TTC549 (cell line): ENCODE data around the gene MAPK8IP3.
A peak's percentile ranks its signal among the peaks of the same experiment; 100 is the strongest.

ENCODE experiments used
- FAIRE-seq: peaks from 2 replicates; lab custom pipeline; 2012; peaks lifted over from hg19 to GRCh38; lab: Jason Lieb, UNC

Gene MAPK8IP3

DNA sequence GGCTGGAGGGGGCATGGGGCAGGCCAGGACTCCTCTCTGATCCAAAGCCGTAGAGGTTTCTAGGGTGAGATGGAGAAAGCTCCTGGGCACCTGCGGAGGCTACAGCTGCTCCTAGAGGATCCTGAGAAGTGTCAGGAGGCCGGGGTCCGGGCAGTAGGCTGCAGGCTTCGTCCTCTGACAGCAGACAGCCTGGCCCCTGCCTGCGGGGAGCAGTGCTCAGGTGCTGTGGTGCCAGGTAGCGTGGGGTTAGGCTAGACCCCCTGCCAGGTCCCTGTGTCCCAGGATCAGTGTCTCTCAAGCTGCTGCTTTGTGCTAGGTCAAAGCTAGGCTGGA lies 68.4 kb downstream of the MAPK8IP3 start:
- no peak for FAIRE-seq

DNA sequence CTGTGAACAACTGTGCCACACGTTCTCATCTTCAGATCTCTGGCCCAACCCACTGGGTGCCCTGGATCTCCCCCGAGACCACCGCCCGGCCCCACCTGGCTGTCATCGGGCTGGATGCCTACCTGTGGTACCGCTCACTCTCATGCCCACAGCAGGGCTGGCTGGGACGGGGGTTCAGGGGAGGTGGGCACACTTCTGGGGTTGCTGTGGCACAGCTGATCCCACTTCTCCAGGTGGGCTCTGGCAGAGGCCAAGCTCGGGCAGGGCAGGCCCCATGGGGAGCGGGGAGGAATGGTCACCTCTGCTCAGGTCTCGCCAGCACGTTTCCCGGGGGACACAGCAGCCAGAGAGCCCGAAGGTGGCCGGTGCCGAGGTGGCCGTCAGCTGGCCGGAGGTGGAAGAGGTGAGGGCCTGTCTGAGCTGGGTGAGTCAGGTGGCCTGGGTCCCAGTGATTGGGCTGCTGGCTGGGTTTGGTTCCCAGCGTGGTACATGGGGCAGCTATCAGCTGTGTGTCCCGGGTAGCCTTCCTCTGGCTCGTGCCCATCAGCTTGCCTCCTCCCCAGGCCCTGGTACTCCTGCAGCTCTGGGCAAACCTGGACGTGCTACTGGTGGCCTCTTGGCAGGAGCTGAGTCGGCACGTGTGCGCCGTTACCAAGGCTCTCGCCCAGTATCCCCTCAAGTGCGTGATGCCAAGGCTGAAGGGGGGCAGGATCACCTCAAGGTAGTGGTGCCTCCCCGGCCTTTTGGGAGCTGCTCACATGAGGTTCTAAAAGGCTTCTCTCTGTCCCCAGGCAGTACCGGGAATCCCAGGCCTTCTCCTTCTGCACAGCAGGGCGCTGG lies 69.2 kb downstream of the MAPK8IP3 start:
- no peak for FAIRE-seq

- FAIRE-seq, result no peak
Observed at GRCh38 chr16:1775846-1776671, 70.1 kb downstream of the MAPK8IP3 start.

GRCh38 chr16:1776672-1776955 lies 70.6 kb downstream of the MAPK8IP3 start:
- FAIRE-seq, result no peak

DNA sequence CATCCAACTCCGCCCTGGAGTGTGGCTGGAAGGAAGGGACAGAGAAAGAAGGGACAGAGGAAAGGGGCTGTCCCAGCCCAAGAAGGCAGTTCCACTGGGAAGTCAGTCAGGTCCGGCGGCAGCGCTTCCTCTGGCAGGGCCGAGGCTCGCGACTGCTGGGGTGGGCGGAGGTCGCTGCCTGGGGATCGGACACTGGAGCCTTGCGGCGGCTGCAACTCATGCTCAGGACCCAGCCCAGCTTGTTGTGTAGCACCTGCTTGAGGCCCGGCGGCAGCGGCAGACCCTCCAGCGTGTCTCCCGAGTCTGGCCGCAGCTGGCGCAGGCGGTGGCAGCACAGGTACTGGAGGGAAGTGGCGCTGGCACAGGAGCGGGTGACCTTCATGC lies 71.0 kb downstream of the MAPK8IP3 start:
- no peak for FAIRE-seq

- FAIRE-seq, result no peak
Observed at GRCh38 chr16:1777375-1778199, 71.6 kb downstream of the MAPK8IP3 start.

DNA sequence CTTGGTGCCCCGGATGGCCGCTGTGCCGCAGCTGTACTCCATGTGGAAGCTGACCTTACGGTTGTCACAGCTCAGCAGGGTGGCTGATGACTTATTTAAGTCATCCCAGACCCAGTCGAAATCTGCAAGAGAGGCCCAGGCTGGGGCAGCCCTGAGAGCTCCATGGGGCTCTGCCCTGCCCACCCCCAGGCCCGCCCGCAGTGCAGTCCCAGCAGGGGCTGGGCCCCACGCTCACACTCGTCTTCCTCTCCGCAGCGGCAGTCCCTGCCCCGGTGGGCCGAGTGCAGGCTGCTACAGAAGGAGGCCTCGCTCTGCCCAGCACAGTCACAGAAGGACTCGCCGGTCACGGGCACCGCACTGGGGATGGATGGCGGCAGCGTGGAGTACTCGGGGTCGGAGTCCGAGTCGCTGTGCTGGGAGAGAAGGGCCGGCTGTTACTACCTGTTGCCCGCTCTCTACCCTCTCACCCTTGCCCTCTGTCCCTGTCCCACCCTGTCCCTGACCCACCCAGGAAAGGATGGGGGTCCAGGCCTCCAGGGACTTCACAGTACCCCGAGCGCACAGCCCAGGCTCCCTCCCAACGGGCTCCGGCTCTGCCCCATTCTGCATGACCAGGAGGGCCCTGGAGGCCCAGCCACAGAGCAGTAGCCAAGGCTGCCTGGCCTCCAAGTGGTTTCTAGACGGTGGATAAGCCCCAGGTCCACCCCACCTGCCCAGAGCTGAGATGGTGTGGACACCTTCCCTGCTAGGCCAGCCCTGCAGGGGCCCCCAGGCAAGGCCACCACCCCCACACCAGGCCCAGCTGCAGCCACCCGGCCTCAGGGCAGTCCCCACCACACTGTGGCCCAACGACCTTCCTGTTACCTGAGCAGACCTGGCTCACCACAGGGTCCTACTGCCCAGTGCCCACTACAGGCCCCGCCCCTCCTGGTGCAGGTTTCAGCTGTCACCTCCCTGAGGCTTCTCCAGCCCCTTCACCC lies 72.5 kb downstream of the MAPK8IP3 start:
- FAIRE-seq, result no peak

GRCh38 chr16:1779234-1779701 lies 73.3 kb downstream of the MAPK8IP3 start:
- no peak for FAIRE-seq

DNA sequence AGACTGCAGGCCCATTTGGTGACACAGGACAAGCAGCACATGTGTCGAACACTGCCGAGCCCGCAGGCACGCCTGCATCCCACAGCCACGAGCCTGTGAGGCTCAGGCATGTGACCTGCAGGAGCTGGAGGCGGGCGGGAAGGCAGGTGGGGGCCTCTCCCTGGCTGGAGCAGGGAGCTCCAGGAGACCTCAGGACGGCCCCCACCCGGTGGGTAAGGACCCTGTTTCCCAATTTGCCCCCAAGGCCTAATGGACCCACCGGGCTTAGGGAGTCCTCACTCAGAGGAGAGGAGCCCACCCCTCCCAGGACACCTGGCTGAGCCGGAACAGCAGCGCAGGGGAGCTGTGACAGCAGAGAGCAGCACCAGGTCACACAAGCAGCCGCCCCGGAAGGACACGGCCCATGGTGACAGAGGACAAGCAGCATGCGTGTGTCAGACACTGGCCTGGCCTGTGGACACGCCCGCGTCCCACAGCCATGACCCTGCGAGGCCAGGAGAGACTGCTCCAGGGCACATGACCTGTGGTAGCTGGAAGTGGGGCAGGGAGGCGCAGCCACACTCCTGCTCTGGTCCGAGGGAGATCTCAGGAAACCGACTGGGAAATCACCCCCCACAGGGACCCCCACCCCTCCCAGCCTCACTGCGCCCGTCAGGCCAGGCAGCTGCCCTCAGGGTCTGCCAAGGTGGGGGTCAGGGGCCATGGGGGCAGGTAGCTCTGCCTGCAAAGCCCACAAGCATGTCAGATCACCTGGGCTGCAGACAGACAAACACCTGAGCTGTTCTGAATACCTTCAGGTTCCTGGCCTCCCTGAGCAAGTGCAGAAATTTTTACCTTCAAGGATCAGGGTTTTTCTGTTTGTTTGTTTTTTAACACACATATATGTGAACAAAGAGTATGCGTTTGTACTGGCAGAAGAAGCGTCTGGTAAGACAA lies 74.0 kb downstream of the MAPK8IP3 start:
- no peak for FAIRE-seq

DNA sequence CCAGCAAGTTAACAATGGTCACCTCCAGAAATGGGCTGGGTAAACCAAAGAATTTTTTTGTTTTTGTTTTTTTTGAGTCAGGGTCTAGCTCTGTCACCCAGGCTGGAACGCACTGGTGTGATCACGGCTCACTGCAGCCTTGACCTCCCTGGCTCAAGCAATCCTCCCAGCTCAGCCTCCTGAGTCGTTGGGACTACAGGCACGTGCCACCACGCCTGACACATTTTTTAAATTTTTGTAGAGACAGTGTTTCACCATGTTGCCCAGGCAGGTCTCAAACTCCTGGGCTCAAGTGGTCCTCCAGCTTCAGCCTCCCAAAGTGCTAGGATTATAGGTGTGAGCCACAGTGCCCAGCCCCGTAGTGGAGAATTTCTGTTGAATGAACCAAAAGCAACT lies 74.7 kb downstream of the MAPK8IP3 start:
- FAIRE-seq, result no peak

- FAIRE-seq, result no peak
Observed at GRCh38 chr16:1781254-1781653, 75.3 kb downstream of the MAPK8IP3 start.

DNA sequence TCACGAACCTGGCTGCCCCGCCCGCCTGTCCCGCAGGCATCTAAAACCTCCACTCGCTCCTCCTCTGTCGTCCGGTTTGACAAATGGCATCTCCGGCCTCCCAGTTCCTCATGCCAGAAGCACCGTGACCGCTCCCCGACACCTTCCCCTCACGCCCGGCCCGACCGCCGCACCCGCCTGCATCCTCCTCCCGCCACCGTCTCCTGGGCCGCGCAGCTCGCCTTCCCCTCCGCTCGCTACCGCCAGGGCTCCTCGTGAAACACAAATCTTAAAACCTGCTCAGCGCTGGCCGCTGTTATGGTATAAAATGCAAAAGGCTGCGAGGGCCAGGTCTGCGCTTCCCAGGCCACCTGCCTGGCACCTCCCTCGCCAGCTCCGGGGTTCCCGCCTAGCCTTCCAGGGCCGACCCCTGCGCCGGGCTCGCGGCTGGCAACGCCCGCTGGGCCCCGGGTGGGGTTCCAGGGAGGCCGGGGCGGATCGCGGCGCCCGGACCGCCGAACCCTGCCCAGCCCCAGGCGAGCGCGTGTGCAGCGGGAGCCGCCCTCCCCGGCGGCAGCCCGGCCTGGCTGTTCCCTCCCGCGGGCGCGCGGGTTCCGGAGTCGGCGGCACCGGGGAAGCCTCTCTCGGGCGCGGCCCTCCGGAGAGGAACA lies 75.9 kb downstream of the MAPK8IP3 start:
- FAIRE-seq, result no peak

DNA sequence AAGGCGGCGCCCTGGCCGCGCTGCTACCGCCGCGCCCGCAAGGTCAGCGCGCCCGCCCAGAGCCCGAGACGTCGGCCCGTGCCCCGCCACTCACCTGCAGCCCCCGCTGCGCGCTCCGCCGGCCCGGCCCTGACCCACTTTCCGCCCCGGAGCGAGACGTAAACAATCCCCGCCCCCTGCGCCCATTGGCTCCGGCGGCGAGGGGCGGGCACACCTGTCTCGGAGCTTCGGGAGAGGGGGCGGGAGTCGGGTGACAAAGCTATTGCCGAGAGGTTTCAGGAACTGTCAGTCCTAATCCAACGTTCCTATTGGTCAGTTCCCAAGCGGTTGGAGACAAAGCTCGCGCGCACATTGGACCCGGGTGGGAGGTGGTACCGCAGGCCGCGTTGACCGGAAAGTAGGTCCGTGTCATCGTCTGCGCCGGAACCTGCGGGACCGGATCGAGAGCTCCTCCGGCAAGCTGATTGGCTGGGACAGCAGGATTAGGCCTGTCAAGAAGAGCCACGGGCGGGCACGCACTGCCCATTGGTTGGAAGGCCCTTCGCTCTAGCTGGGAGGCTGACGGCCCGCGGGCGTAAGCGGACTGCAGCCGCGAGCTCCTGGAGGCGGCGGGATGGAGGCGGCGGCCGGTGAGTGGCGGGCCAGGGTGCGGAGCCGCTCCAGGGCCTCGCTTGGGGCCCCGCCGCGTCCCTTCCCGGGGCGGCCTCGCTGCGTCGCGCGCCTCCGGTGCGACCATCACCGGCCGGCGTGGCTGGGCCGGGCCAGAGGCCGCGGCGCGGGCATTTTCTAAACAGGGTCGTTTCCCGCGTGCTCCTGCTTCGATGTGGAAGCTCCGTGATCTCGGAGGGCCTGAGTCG lies 76.6 kb downstream of the MAPK8IP3 start, which contains the start of the genes NUBP2 and SPSB3:
Gene NUBP2 (plus strand): TSS at position 553 of the 857 bp plus-strand sequence. CDS start 61 bp downstream, at position 614.
Gene SPSB3 (minus strand): TSS at position 164 of the 857 bp plus-strand sequence. CDS start 1,088 bp downstream, outside the sequence.
- peak; percentile 98 for FAIRE-seq

DNA sequence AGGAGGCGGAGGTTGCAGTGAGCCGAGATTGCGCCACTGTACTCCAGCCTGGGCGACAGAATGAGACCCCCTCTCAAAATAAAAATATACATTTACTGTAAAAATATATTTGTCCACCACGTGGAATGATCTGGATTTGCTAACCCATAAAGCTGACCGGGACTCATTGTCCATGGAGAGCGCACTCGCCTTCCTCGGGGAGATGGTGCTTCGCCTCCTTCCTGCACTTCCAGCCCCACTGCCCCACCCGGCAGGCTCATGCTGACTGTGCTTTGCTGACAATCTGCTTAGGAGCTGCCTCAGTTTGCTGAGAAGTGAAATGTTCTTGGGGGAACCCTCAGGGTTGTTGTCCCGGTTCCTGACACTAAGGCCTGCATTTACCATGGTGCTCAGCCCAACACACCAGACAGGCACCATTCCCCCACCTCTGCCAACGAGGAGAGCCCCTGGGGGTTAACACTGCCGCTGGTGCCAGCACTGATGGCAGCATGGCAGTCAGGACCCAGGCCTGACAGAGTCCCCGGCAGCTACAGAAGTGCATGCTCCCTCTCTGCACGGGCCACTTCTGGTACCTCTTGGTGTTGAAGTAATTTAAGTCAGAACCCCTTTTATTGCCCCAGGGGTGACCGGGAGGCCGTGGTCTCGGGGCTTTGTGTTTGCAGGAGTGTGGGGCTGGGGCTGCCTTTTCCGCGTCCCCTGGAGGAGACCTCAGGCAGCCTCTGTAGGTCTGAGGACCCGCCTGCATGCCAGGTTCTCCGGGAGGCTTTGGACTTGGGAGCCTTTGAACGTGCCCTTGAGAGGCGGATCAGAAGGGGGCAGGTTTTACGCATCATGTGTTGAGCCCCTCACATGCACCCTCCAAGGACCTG lies 79.2 kb downstream of the MAPK8IP3 start:
- no peak for FAIRE-seq

GRCh38 chr16:1785846-1786170 lies 79.8 kb downstream of the MAPK8IP3 start:
- FAIRE-seq, result no peak

GRCh38 chr16:1786242-1787055 lies 80.5 kb downstream of the MAPK8IP3 start:
- FAIRE-seq, result no peak

- no peak for FAIRE-seq
Observed at GRCh38 chr16:1787056-1787321, 81.0 kb downstream of the MAPK8IP3 start.
